Measurements from ENCODE around the gene ADAD2. TPM values are rescaled to one million over a fixed set of nuclear protein-coding genes. Genes with fewer than 3 reads are reported as not detected.

ADAD2 gene
- total RNA-seq = under 0.01 and 0.44 TPM in 2 replicates

DNA sequence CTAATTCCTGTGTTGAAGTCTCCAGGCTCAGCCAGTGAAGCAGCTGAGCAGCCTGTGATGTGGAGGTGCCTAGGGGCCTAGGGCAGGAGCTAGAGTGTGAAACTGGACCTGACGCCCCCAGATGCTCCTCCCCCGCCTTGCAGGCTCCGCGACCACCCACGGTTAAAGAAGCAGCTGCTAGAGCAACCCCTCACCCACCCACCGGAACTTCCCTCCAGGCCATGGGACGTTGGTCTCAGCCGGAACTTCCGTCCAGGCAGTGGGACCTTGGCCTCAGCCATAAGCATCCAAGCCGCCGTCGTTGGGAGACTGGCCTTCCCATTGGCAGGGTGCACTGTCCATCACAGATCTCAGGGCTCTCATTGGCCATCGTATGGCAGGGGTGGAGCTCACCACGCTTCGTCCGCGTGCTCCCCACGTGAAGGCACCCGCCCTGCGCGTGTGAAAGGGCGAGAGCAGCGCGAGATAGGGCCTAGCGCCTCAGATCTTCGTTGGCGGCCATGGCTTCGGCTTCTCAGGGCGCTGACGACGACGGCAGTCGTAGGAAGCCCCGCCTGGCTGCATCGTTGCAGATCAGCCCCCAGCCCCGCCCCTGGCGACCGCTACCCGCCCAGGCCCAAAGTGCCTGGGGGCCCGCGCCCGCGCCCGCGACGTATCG is at the start of gene ADAD2:
ADAD2 (plus strand) TSS at position 427 of the 658 bp plus-strand sequence; CDS start at position 501, 74 bp downstream.

DNA sequence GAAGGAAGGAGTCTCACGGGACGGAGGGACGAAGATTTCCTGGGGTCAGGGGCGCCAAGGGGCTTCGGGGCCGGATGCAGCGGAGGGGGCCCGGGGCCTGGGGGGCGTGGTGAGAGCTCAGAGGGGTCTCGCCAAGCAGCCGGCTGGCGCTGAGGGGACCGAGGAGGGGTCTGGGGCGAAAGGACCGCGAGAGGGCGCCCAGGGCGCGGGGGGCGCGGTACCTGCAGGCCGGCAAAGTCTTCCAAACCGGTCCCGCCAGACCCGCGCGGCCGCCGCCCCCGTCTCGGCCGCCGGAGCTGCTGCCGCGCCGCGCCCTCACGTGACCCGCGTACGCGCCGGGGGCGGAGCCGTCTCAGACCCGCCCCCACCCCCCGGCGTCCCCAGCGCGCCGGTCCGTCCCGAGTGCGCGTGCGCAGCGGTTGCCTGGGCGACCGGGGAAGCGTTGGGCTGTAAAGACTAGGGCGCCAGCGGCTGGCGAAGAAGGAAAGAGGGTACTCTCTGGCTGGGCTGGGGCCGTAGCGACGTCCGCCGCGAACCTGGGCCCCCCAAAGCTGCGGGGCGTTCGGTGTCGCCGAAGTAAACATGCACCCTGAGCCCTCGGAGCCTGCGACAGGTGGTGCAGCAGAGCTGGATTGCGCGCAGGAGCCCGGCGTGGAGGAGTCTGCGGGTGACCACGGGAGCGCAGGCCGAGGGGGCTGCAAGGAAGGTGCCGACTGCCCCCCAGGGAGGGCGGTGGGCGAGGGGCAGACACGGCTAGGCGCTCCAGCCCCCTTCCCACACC is 45.9 kb upstream of the ADAD2 start, which contains the start of the genes DNAAF1 and HSDL1:
DNAAF1 (plus strand) TSS at position 450 of the 781 bp plus-strand sequence; CDS start at position 583, 133 bp downstream.
HSDL1 (minus strand) TSS at position 319 of the 781 bp plus-strand sequence. CDS start 13,856 bp downstream, outside the sequence.

DNA sequence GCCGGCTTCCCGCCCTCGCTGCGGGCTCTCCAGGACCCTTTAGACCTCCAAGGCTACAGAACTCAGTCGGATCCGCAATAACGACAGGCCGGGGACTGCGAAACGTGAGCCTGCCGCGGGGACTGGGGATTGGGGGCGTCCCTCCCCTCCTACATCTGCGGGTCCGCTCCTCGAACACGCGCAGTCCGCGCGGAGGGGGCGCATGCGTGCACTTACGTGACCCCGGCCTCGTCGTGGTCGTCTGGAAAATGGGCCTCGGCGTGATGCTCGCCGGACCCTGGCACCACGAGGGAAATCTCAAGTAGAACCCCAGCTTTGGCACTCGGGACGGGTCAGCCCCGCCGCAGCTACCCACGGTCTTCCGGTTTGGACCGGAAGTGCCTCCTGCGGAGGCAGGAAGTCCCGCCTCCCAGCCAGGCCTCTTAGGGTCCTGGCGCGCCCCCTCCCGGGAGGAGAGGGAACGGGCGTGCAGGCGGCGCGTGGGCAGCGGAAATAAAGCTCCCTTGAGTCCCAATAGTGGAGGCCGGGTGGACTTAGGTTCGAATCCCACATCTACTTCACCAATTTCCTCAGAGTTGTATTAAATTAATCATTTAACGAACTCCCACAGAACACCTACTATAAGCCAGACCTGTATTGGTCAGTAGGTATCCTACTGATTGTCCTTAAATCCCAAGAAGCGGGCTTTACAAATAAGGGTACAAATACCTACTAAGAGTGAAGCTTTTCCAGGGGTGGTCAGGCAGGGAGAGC is 4.1 kb upstream of the ADAD2 start, which contains the start of gene TAF1C:
TAF1C (minus strand) TSS at position 373 of the 753 bp plus-strand sequence. CDS start 2,069 bp downstream, outside the sequence.

DNA sequence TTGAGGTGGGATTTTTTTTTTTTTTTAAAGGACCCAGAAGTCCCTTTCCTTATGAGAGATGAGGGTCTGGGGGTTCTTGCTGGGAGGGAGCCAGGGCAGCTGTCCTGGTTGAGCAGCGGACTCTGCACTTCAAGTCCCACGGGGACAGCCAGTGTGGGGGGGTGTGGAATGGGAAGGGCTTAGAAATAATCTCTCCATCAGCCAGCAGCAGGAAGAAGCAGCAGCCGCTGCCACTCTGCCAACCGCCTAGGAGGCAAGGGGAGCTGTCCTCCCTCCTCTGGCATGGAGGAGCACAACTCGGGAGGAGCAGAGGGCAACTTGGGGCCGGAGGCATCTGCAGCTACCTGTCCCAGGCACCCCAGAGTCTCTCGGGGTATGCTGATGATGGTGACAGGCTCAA is 49.0 kb downstream of the ADAD2 start, which contains the start of gene KCNG4:
KCNG4 (minus strand) TSS at position 104 of the 400 bp plus-strand sequence. CDS start 2,527 bp downstream, outside the sequence.

Other genes starting within 250 kb of the ADAD2 start
- 1.1 and 1.6 TPM in 2 replicates for gene OSGIN1, start 237.9 kb upstream of the ADAD2 start, total RNA-seq
- gene NECAB2, start 222.9 kb upstream of the ADAD2 start, total RNA-seq = not detected in 2 replicates
- gene SLC38A8, start 148.4 kb upstream of the ADAD2 start, total RNA-seq = not detected in 2 replicates
- 65.1 and 124 TPM in 2 replicates for gene MBTPS1, start 74.2 kb upstream of the ADAD2 start, total RNA-seq
- 16.0 and 35.7 TPM in 2 replicates for gene HSDL1, start 46.0 kb upstream of the ADAD2 start, total RNA-seq
- gene DNAAF1, start 45.8 kb upstream of the ADAD2 start, total RNA-seq = not detected in 2 replicates
- 15.2 and 22.7 TPM in 2 replicates for gene TAF1C, start 4.1 kb upstream of the ADAD2 start, total RNA-seq
- gene KCNG4, start 48.9 kb downstream of the ADAD2 start, total RNA-seq = not detected in 2 replicates
- 0.32 TPM in 1 of 2 replicates, not detected in the other for gene WFDC1, start 103.7 kb downstream of the ADAD2 start, total RNA-seq
- gene ATP2C2, start 177.4 kb downstream of the ADAD2 start, total RNA-seq = under 0.01 TPM in 1 of 2 replicates, not detected in the other

Data from bladder microvascular endothelial cell (primary cell).